OCI-M1 (cell line): Measurements from ENCODE around the gene DCAF11.
A peak's percentile ranks its signal among the peaks of the same experiment; 100 is the strongest.

Experiments
- DNase-seq: peaks from one replicate; lab custom pipeline; 2025; lab: John Stamatoyannopoulos, UW

DCAF11 gene

GRCh38 chr14:24079491-24080141 is 35.0 kb upstream of the DCAF11 start:
- DNase-seq, result peak; percentile 43

DNA sequence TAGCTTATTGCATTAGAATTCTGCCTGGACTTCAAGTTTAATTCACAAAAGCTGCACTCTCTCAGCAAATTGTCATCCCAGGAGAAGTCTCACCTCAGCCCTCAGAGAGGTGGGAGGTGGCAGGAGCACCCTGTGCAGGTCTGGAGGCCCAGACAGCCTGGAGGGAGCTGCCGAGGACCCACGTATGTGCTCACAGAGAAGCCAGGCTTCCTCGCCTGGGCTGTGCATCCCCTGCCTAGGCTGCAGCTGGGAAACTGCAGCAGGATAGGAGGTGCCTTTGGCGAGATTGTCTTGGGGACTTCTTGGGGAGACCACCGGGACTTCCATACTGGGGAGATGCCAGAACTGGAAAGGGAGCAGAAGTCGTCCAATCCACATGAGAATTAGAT is 34.4 kb upstream of the DCAF11 start:
- no peak for DNase-seq

DNA sequence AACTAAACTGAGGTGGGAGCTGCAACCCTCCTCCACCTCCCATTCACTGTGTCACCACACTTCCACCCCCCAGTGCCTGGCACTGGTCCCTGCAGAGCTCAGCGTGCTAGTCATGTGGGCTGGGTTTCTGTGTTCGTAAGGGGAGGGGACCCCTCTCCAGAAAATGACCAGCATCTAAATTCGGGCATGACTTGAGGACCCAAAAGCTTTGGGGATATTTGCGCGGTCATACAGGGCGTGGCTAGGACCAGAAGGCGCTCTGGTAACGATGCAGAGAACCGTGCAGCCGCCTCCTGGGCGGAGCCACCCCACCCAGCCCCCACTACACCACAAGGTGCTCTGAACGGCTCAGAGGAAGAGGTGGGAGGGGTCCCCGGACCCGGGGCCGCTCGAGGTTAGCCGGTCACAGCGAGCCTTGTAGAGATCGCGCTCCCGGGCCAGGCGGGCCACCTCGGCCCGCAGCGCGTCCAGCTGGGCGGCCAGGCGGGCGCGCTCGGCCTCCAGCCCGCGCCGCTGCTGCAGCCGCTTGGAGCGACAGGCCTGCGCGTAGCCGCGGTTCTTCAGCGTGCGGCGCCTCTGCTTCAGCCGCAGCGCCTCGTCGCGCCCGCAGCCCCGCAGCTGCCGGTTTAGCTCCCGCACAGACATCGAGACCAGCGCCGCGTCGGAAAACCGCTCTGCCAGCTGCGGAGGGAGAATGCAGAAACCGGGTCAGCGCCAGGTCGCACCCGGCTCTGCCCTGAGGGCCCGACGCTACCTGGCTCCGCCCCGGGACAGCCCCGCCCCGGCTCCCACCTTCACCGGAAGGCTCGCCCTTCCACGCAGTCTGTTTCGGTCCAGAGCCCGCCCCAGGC is 33.5 kb upstream of the DCAF11 start:
- peak; percentile 40 for DNase-seq

- no peak for DNase-seq
These were observed 32.8 kb upstream of the DCAF11 start for GRCh38 chr14:24081739-24082211.

DNA sequence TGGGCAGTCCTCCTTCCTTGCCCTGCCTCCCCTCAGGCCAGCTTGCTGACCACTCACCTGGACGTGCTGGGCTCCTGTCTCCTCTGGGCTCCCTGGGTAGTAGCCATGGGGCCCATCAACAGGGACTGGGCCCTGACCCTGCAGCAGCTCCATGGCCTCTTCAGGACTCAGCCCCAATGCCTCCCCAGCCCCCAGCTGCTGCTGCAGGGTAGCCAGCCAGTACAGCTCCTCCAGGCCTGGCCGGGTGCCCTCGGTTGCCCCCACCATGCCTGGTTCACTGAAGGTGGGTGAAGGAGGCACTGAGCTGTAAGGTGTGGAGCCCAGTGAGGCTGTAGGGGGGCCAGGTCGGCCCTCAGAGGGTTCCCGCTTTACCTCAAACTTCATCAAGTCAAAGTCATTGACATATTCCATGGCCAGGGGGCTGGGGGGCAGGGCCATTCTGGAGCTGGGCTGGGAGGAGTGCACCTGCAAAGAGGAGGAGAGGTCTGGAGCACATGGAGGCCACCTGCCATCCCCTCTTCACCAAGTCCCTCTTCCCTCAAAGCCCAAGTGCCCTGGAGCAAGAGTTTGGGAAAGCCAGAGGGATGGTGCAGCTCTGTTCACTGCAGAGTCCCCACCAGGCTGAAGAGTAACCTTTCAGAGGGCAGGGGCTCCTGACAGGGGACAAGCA is 32.0 kb upstream of the DCAF11 start:
- no peak for DNase-seq

DNA sequence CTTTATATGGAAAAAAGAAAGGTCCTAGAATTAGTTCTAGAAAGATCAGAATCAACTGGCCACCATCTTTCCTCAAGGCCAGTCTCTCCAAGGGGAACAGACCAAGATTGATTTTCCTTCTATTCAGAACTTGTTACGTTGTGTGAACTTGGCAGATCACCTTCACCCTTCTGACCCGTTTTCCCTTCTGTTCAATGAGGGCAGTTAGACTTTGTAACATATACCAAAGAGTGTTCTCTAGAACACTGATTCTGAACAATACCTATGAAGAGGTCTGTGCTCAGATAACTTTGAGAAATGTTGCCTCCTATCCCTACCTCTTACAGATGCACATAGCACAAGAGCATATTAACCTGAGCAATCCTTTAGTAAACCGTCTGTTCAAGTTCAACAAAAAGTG is 31.1 kb upstream of the DCAF11 start:
- no peak for DNase-seq

- no peak for DNase-seq
These were observed 30.1 kb upstream of the DCAF11 start for GRCh38 chr14:24084440-24084839.

DNA sequence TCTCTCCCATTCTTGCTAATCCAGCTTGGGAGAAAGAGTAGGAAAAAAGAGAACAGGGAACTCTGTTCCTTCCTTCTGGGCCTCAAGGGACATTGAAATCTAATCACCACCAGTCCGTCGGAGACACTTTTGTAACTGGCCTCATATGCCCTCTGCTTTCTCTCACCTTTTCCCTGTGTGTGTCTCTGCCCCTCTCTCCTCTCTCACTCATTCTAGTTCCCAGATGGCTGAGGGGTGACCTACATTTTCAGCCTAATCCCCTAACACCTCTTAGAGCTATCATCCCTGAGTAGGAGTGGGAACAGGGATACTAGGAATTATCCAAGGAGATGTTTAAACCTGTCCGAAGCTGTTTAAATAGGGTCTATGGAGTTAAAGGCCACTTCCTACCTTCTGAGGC is 29.4 kb upstream of the DCAF11 start:
- DNase-seq, result no peak

GRCh38 chr14:24086193-24086955 is 28.2 kb upstream of the DCAF11 start:
- DNase-seq, result no peak

GRCh38 chr14:24087004-24087403 is 27.6 kb upstream of the DCAF11 start:
- no peak for DNase-seq

DNA sequence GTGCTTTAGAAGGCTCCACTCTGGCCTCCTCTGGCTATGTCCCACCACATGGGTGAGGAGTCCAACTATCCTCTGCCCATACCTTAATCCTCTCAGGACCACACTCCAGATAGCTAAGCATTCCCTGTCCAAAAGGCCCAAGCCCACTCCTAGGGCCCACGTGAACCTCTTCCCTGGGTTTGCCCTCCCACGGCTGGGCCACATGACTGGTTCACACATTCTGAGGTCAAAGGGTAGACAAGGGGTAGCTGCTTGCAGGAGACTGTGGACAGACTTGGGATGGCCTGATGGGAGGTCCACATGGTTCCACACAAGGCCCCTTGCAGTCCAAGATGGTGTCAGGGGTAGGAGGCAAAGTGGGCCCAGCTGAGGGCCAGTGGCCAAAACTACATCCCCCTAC is 26.5 kb upstream of the DCAF11 start:
- DNase-seq, result no peak

DNA sequence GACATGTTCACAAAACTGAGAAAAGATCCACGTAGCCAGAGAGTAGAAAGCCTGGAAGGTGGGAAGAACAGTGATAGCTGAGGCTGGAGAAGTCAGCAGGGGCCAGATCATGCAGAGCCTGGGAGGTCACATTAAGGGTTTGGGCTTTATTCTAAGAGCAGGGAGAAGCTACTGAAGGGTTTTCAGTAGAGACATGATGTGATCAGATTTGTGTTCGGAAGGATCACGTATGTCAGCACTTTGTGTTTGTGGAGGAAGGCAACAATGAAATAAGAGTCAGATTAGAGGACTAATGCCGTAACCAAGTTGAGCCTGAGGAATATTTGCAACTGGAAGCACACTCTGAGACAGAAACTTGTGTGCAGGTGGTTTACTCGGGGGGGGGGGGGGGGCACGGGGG is 24.7 kb upstream of the DCAF11 start:
- DNase-seq, result no peak

DNA sequence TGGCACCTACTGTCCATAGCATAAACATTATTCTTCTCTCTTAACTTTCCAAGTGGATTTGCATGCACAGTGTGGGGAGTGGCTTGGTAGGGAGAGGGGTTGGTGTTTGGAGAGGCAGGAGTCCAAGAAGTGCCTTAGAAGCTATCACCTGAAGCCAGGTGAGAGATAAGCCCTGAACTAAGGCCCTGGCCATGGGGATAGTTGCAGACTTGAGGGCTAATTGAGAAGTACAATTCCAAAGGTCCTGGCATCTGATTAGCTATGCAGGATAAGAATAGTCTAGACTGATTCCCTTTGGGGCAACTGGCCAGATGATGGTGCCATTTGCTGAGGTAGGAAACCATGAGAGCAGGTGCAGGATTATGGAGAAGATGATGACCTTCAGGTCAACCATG is 22.5 kb upstream of the DCAF11 start:
- DNase-seq, result no peak

DNA sequence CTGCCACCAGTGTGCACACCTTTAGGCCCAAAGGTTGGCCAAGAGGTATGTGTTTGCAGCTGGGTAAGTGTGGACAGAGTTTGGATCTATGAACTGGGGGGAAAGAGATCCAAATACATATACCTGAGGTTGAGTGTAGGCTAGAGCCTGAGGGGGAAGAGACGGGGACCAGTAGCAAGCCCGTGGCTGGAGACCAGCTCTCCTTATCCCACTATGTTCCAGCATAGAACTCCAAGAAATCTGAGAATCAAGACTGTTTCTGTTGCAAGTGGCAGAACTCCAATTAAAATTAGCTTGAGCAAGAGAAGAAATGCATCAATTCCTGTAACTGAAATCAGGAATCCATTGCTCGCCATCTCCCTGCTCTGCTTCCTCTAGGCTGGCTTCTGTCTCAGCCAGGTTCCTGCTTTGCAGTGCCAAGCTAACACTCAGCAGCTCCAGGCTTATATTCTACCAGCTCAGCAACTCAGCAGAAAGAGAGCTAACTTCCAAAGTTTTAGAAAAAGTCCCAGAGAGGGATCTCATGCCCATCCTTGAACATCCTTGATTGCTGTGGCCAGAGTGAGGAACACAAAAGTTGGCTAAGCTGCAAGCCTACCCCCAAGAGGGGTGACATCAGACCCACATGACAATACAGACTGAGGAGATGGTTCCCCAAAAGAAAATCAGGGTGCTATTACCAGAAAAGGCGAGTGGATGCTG is 21.9 kb upstream of the DCAF11 start:
- no peak for DNase-seq

DNA sequence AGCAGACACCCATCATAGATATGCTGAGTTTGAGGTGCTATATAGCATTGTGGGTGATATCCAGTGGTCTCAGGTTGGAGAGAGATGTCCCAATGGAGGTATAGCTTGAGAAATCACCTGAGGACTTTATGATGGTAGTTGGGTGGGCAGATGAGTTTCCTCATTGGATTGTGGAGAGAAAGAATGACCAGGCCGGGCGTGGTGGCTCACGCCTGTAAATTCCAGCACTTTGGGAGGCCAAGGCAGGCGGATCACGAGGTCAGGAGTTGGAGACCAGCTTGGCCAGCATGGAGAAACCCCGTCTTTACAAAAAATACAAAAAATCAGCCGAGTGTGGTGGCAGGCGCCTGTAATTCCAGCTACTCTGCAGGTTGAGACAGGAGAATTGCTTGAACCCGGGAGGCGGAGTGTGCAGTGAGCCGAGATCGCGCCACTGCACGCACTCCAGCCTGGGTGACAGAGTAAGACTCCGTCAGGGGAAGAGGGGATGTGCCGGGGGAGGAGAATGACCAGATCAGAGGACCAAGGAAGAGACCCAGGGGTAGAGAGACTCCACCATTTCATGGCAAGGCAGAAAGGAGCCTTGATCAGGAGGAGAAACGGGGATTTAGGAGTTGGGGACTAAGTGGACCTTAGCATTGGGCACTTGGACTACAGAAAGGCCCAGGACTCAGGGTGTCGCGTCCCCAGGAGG is 21.2 kb upstream of the DCAF11 start:
- DNase-seq, result no peak

GRCh38 chr14:24093901-24094840 is 20.4 kb upstream of the DCAF11 start, which contains the start of gene PCK2:
Gene PCK2 (plus strand): TSS chr14:24094311. CDS start chr14:24094406, 95 bp downstream.
- peak; percentile 98 for DNase-seq

DNA sequence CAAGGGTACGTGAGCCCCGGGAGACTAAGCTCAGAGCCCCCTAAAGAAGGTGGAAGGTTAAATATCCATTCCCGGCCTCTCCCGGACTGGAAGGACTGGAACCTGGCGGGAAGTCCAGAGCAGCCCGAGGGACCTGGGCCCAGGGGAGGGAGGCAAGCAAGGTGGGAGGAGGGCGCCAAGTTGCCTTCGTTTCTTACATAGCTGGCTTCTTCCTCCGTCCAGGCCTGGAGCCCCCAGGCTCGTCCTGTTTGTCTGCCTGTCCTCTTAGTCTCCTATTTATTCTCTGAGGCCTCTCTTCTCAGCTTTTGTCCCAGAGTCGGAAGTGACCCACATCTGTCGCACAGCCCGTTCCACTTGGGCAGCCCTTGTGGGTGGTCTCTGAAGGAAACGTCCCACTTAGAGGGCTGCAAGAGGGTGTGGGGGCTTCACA is 19.7 kb upstream of the DCAF11 start:
- DNase-seq, result no peak

GRCh38 chr14:24095271-24096068 is 19.1 kb upstream of the DCAF11 start:
- DNase-seq, result peak; percentile 89
